ENCODE measurements around the gene TSPAN15.

TSPAN15 gene

GRCh38 chr10:69451209-69451783 is at the start of gene TSPAN15:
Gene TSPAN15, plus strand, starts transcription at chr10:69451465. Its CDS starts 130 bp downstream, at chr10:69451595.
- peak within 1 kb of the TSS; percentile 73 for H3K4me3 ChIP-seq (ENCODE audit: low read depth, low read length)
- no peak for TF ChIP-seq CTCF (IDR thresholded peaks at IDR 0.05; ENCODE audit: control insufficient read depth, extremely low read depth, insufficient read depth)
- DNase-seq (ENCODE audit: low read depth): no peak

GRCh38 chr10:69402386-69402785 is 48.9 kb upstream of the TSPAN15 start:
- no peak for TF ChIP-seq CTCF (IDR thresholded peaks at IDR 0.05; ENCODE audit: control insufficient read depth, extremely low read depth, insufficient read depth)
- H3K4me3 ChIP-seq (ENCODE audit: low read depth, low read length): no peak overlapping the region
- DNase-seq (ENCODE audit: low read depth): no peak

GRCh38 chr10:69403066-69403465 is 48.2 kb upstream of the TSPAN15 start:
- DNase-seq (ENCODE audit: low read depth): no peak
- TF ChIP-seq CTCF (IDR thresholded peaks at IDR 0.05; ENCODE audit: control insufficient read depth, extremely low read depth, insufficient read depth): no peak
- no peak overlapping the region for H3K4me3 ChIP-seq (ENCODE audit: low read depth, low read length)

- DNase-seq (ENCODE audit: low read depth): no peak
- no peak overlapping the region for H3K4me3 ChIP-seq (ENCODE audit: low read depth, low read length)
- no peak for TF ChIP-seq CTCF (IDR thresholded peaks at IDR 0.05; ENCODE audit: control insufficient read depth, extremely low read depth, insufficient read depth)
These were observed 47.7 kb upstream of the TSPAN15 start for GRCh38 chr10:69403519-69403918.

GRCh38 chr10:69404786-69405185 is 46.5 kb upstream of the TSPAN15 start:
- no peak for TF ChIP-seq CTCF (IDR thresholded peaks at IDR 0.05; ENCODE audit: control insufficient read depth, extremely low read depth, insufficient read depth)
- H3K4me3 ChIP-seq (ENCODE audit: low read depth, low read length): no peak overlapping the region
- no peak for DNase-seq (ENCODE audit: low read depth)

- no peak overlapping the region for H3K4me3 ChIP-seq (ENCODE audit: low read depth, low read length)
- TF ChIP-seq CTCF (IDR thresholded peaks at IDR 0.05; ENCODE audit: control insufficient read depth, extremely low read depth, insufficient read depth): no peak
- DNase-seq (ENCODE audit: low read depth): no peak
These were observed 46.0 kb upstream of the TSPAN15 start for GRCh38 chr10:69405221-69405620.

GRCh38 chr10:69406302-69406811 is 44.9 kb upstream of the TSPAN15 start:
- DNase-seq (ENCODE audit: low read depth): no peak
- H3K4me3 ChIP-seq (ENCODE audit: low read depth, low read length): no peak overlapping the region
- no peak for TF ChIP-seq CTCF (IDR thresholded peaks at IDR 0.05; ENCODE audit: control insufficient read depth, extremely low read depth, insufficient read depth)
